Choroid plexus epithelial cell (primary cell): Measurements from ENCODE around the gene MPP2.
A peak's percentile ranks its signal among the peaks of the same experiment; 100 is the strongest.
"Not testable (repeated sequence)": the region's sequence is repeated elsewhere in the genome, so short reads cannot be mapped to it uniquely, and the experiment has no call there.

ENCODE experiments used
- DNase-seq: peaks from one replicate; pipeline ENCODE4 v3.0.0-alpha.2; 2010; ENCODE audit warnings: low read depth
- H3K4me3 ChIP-seq: 2 replicates; pipeline ENCODE4 v1.5.1; 2011; ENCODE audit warnings: low read depth, mild to moderate bottlenecking, control low read depth, low read length, moderate library complexity
- CTCF ChIP-seq: conservative IDR thresholded peaks from 2 replicates; pipeline ENCODE4 v1.5.1; 2011; ENCODE audit warnings: low read depth, mild to moderate bottlenecking, control low read depth, inconsistent platforms, low read length, moderate library complexity

MPP2 gene

GRCh38 chr17:43901861-43902589 is 5.3 kb downstream of the MPP2 start:
- H3K4me3 ChIP-seq = no peak overlapping the region
- no peak for DNase-seq
- TF ChIP-seq CTCF = no peak

- DNase-seq = no peak
- peak overlapping the region; percentile 55 for H3K4me3 ChIP-seq
- TF ChIP-seq CTCF = no peak
These were observed 6.2 kb downstream of the MPP2 start for GRCh38 chr17:43900858-43901754.

GRCh38 chr17:43900183-43900857 is 7.0 kb downstream of the MPP2 start:
- peak; percentile 77 for DNase-seq
- TF ChIP-seq CTCF = no peak
- H3K4me3 ChIP-seq = peak overlapping the region; percentile 55

GRCh38 chr17:43898446-43898845 is 8.9 kb downstream of the MPP2 start:
- DNase-seq = no peak
- no peak for TF ChIP-seq CTCF
- no peak overlapping the region for H3K4me3 ChIP-seq

DNA sequence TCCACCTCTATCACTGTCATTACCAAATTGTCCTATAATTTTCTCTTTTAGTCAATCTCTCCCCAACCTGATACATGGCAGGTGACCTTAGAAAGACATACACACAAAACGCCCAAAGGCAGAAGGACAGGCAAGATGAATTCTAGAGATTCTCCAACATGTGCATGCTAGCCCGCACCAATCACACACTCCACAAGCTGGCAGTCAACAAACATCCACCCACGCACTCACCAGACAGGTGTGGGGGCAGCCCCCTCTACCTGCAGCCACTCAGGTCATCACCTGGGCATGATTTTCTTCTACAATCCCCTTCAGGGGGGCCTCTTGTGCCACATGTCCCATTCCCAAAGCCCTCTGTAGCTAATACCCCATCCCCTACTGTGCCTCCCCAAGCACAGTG is 9.5 kb downstream of the MPP2 start:
- H3K4me3 ChIP-seq = no peak overlapping the region
- DNase-seq = no peak
- no peak for TF ChIP-seq CTCF

- H3K4me3 ChIP-seq, DNase-seq: not testable (repeated sequence)
These were observed 12.8 kb downstream of the MPP2 start for GRCh38 chr17:43894494-43894893.

DNA sequence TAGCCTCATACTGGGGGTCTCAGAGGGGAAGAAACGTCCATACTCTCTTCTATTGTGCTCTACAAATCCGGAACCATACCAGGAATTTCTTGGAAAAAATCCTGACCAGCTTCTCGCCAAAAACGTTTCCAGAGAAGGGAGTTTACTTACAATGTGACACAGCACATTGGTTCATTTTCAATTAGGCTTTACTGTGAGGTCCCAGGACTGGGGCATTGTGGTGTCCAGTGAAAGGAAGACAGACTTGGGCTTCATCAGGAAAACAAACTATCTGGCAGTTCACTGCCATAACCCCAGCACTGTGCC is 14.7 kb downstream of the MPP2 start:
- no peak for DNase-seq
- TF ChIP-seq CTCF = no peak
- no peak overlapping the region for H3K4me3 ChIP-seq
